Measurements from ENCODE around the gene PNMA8C.
A peak's percentile ranks its signal among the peaks of the same experiment; 100 is the strongest.

DNA sequence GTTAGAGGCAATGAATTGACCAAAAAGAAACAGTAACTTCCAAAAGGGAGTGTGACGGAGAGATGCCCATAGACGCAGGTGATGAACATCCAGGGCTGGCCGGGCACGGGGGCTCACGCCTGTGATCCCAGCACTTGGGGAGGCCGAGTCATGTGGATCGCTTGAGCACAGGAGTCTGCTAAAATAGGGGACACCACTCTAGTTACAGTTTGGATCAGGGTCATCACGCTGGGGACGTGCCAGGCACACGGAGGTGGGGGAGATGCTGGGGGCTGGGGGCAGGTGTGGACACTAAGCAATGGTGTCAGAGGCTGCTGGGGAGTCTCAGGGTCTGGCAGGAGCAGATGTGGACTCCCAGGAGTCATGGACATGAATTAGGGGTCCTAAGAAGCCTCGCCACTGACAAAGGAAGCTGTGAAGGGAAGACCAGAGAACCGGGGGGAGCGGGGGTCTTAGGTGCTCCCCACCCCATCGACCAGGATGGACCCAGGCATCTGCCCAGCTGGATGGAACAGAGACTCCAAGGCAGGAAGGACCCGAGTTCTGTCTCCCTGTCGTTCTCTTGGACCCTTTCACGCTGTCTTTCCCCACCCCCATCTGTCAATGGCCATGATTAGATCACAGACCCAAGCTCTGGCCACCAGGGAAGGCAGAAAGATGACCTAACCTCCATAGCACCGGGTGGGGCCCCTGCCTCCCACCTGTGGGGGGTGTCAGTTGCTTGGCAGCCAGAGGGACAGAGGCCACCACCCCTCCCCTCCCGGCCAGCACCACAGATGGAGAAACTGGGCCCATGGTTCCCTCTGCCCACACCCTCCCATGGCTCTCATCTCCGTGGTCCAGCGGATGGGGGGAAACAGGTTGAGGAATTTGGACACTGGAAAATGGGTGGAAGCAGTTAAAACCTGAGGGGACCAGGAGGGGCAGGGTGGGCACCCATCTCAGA lies 35.0 kb downstream of the PNMA8C start:
- TF ChIP-seq, protein P1, sequence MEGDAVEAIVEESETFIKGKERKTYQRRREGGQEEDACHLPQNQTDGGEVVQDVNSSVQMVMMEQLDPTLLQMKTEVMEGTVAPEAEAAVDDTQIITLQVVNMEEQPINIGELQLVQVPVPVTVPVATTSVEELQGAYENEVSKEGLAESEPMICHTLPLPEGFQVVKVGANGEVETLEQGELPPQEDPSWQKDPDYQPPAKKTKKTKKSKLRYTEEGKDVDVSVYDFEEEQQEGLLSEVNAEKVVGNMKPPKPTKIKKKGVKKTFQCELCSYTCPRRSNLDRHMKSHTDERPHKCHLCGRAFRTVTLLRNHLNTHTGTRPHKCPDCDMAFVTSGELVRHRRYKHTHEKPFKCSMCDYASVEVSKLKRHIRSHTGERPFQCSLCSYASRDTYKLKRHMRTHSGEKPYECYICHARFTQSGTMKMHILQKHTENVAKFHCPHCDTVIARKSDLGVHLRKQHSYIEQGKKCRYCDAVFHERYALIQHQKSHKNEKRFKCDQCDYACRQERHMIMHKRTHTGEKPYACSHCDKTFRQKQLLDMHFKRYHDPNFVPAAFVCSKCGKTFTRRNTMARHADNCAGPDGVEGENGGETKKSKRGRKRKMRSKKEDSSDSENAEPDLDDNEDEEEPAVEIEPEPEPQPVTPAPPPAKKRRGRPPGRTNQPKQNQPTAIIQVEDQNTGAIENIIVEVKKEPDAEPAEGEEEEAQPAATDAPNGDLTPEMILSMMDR (IDR thresholded peaks at IDR 0.05; ENCODE audit: extremely low read depth in 1 of 2, insufficient read depth in 1 of 2, low read depth in 1 of 2, low read length in 2 of 2), result no peak
- TF ChIP-seq POLR2A (IDR thresholded peaks at IDR 0.05; ENCODE audit: low read depth, low read length) (no peak), JUN (IDR thresholded peaks at IDR 0.05; ENCODE audit: borderline replicate concordance, insufficient read depth, insufficient read length, low read depth) (no peak), FOS (IDR thresholded peaks at IDR 0.05; ENCODE audit: borderline replicate concordance, insufficient read depth, low read length) (no peak), EZH2 (IDR thresholded peaks at IDR 0.05; ENCODE audit: borderline replicate concordance, low read depth, low read length, severe bottlenecking) (no peak), POLR2AphosphoS5 (IDR thresholded peaks at IDR 0.05; ENCODE audit: insufficient read depth, low read depth, low read length) (peak; percentile 10), MYC (IDR thresholded peaks at IDR 0.05; ENCODE audit: low read depth, low read length) (no peak), GATA2 (IDR thresholded peaks at IDR 0.05; ENCODE audit: insufficient read depth, insufficient read length, low read depth, low read length) (no peak)
- TF ChIP-seq, protein P2, sequence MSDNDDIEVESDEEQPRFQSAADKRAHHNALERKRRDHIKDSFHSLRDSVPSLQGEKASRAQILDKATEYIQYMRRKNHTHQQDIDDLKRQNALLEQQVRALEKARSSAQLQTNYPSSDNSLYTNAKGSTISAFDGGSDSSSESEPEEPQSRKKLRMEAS (IDR thresholded peaks at IDR 0.05; ENCODE audit: insufficient read depth, insufficient read length), result no peak
